Brain microvascular endothelial cell (primary cell): Measurements from ENCODE around the gene MARK1.

Source experiments
- DNase-seq: peaks from one replicate; pipeline ENCODE4 v3.0.0-alpha.2; 2020
- H3K27ac ChIP-seq: fragments of 250-450 bp; sonication (Bioruptor Pico); 2 replicates; pipeline ENCODE4 v1.5.1; 2020; ENCODE audit warnings: mild to moderate bottlenecking, moderate library complexity
- H3K27me3 ChIP-seq: fragments of 250-450 bp; sonication (Bioruptor Pico); replicated peaks from 2 replicates; pipeline ENCODE4 v1.5.1; 2020; ENCODE audit warnings: mild to moderate bottlenecking
- H3K36me3 ChIP-seq: fragments of 250-450 bp; sonication (Bioruptor Pico); replicated peaks from 2 replicates; pipeline ENCODE4 v1.5.1; 2020; ENCODE audit warnings: mild to moderate bottlenecking
- H3K4me3 ChIP-seq: 2 replicates; pipeline ENCODE4 v1.5.1; 2011; ENCODE audit warnings: low read depth, mild to moderate bottlenecking, control low read depth, low read length, moderate library complexity
- in situ Hi-C: cut with HindIII; loops from 2 replicates; pipeline ENCODE4 v1.10.0; 2017; ENCODE audit warnings: low sequenced_read_pairs, low pct_ligation_motif_present
- TF ChIP-seq, protein P1 (sequence below): IDR thresholded peaks from 2 replicates; pipeline ENCODE4 v1.5.1; 2011; ENCODE audit warnings: low read depth, mild to moderate bottlenecking, moderate library complexity, low read length, control low read depth, inconsistent platforms; ENCODE audit errors: missing control alignments

The MARK1 gene

DNA sequence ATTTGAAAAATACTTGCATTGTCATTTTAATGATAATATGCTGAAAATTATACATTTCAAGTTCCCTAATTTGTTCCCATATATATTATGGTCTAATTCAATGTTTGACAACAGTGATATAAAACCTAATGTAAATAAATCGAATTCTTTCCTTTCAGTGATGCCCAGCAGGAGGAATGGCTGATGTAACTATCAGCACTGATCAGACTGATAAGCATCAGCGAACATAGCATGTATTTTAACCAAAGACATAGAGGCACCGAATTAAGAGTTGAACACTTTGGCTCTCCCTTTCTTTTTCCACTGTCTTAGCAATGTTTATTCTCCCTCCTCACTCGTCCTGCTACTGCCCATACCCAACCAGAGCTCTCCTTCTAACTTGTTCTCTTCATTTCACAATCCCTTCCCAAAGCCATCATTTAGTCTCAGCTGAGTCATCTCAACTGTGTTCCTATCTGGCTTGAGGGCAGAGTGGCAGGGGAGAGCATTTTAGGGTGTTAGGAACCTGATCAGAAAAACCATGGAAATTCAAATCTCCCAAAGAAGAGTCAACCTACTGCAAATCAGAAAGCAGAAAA lies 103.4 kb downstream of the MARK1 start:
- TF ChIP-seq, protein P1, sequence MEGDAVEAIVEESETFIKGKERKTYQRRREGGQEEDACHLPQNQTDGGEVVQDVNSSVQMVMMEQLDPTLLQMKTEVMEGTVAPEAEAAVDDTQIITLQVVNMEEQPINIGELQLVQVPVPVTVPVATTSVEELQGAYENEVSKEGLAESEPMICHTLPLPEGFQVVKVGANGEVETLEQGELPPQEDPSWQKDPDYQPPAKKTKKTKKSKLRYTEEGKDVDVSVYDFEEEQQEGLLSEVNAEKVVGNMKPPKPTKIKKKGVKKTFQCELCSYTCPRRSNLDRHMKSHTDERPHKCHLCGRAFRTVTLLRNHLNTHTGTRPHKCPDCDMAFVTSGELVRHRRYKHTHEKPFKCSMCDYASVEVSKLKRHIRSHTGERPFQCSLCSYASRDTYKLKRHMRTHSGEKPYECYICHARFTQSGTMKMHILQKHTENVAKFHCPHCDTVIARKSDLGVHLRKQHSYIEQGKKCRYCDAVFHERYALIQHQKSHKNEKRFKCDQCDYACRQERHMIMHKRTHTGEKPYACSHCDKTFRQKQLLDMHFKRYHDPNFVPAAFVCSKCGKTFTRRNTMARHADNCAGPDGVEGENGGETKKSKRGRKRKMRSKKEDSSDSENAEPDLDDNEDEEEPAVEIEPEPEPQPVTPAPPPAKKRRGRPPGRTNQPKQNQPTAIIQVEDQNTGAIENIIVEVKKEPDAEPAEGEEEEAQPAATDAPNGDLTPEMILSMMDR = no peak
- Histone ChIP-seq H3K4me3 (no peak overlapping the region), H3K27me3 (no peaks in the 10 kb centered on the region), H3K27ac (no peak overlapping the region), H3K36me3 (no peaks in the 10 kb centered on the region)
- no peak for DNase-seq
- in situ Hi-C loops = no loop called here

DNA sequence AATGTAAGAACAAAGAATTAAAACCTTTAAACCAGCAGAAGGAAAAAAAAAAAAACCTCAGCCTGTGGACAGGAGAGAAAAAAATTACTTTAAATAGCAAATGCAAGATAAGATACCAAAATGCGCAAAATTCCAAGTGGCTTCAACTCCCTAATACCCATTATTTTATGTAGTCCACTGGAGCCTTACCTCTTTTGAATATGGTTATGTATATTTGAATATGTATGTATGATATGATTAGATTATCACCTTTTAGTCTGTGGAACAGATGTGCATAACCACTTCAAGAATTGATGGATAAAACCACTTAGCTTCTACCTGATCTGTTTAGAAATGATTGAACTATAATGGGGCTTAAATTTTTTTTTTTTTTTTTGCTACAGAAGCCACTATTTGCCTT lies 109.8 kb downstream of the MARK1 start:
- TF ChIP-seq, protein P1 = no peak
- Histone ChIP-seq H3K27ac (no peak overlapping the region), H3K27me3 (no peaks in the 10 kb centered on the region), H3K36me3 (no peaks in the 10 kb centered on the region), H3K4me3 (no peak overlapping the region)
- DNase-seq = no peak
- in situ Hi-C loops = no loop called here

DNA sequence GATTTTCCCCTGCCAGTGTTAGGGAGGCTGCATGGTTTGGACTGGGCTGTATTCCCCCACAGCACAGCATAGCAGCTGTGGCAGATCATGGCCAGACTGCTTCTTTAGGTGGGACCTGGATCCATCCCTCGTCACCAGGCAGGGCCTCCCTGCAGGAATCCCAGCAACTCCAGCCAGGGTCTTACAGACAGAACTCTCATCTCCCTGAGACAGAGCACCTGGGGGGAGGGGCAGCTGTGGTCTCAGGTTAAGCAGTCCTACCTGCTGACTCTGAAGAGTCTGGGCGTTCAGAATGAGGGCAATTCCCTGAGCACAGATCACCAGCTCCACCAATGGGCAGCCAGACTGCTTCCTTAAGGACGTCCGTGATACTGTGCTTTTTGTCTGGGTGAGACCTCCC lies 114.3 kb downstream of the MARK1 start:
- in situ Hi-C loops = no loop called here
- TF ChIP-seq, protein P1 = no peak
- Histone ChIP-seq H3K27ac (no peak overlapping the region), H3K4me3 (no peak overlapping the region), H3K27me3 (no peaks in the 10 kb centered on the region), H3K36me3 (no peaks in the 10 kb centered on the region)
- no peak for DNase-seq

DNA sequence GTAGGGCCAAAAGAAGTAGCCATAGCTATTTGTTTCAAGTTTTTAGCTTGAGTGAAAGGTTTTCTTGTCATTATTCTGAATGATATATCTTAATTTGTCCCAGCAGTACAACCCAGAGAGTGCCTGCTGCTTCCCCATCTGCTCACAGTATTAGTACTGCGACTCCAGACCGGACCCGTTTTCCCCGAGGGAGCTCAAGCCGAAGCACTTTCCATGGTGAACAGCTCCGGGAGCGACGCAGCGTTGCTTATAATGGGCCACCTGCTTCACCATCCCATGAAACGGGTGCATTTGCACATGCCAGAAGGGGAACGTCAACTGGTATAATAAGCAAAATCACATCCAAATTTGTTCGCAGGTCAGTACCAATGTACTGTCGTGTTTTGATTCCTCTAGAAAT lies 125.1 kb downstream of the MARK1 start:
- no peak overlapping the region for H3K27ac ChIP-seq
- in situ Hi-C loops = no loop called here
- TF ChIP-seq, protein P1 = no peak

DNA sequence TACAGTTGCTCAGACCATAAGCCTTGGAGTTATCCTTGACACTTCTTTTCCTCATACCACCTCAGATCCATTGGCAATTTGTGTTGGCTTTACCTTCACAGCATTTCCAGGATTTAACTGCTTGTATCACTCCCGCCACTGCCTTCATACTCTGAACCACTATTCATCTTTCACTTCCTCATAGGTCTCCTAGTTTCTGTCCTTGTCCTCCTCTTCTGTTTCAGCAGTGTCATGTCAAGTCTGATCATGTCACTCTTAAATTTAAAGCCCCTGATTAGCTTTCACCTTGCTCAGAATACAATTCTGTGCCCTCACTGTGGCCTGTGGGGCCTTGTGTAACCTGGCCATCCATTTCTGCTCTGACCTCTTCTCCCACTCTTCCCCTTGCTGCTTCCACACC lies 127.6 kb downstream of the MARK1 start:
- TF ChIP-seq, protein P1 = no peak
- Histone ChIP-seq H3K4me3 (no peak overlapping the region), H3K27ac (no peak overlapping the region), H3K36me3 (no peaks in the 10 kb centered on the region), H3K27me3 (no peaks in the 10 kb centered on the region)
- in situ Hi-C loops = no loop called here
- DNase-seq = no peak

More for the DNA sequence above, 125.1 kb downstream of the MARK1 start:
- Histone ChIP-seq H3K36me3 (no peaks in the 10 kb centered on the region), H3K4me3 (no peak overlapping the region), H3K27me3 (no peaks in the 10 kb centered on the region)
- no peak for DNase-seq
